Neural cell (in vitro differentiated cells): ENCODE results near the gene MRPS34.

Experiments
- EP300 ChIP-seq: fragments of 450-650 bp; conservative IDR thresholded peaks from 2 replicates; pipeline ENCODE4 v1.6.1; 2014; ENCODE audit warnings: antibody characterized with exemption, mild to moderate bottlenecking, moderate library complexity; ENCODE audit not compliant: poor library complexity, severe bottlenecking
- EZH2 ChIP-seq: fragments of 200-600, 300-800 bp; shearing (Covaris generic), sonication (generic); IDR thresholded peaks from 2 replicates; pipeline ENCODE4 v1.6.1; 2014; ENCODE audit warnings: antibody characterized with exemption, low read length, borderline replicate concordance, mild to moderate bottlenecking; ENCODE audit not compliant: insufficient read depth, poor library complexity, severe bottlenecking
- MXI1 ChIP-seq: fragments of 450-650 bp; conservative IDR thresholded peaks from 2 replicates; pipeline ENCODE4 v1.6.1; 2014; ENCODE audit warnings: antibody characterized with exemption, mild to moderate bottlenecking; ENCODE audit not compliant: poor library complexity, severe bottlenecking
- POLR2AphosphoS5 ChIP-seq: IDR thresholded peaks from 2 replicates; pipeline ENCODE4 v1.6.1; 2012
- RAD21 ChIP-seq: fragments of 450-650 bp; conservative IDR thresholded peaks from 2 replicates; pipeline ENCODE4 v1.6.1; 2014; ENCODE audit warnings: antibody characterized with exemption, mild to moderate bottlenecking, moderate library complexity
- SMC3 ChIP-seq: fragments of 450-650 bp; conservative IDR thresholded peaks from 2 replicates; pipeline ENCODE4 v1.6.1; 2014; ENCODE audit warnings: antibody characterized with exemption, mild to moderate bottlenecking, moderate library complexity; ENCODE audit not compliant: poor library complexity
- TAF1 ChIP-seq: IDR thresholded peaks from 2 replicates; pipeline ENCODE4 v1.6.1; 2012; ENCODE audit warnings: low read depth
- TF ChIP-seq, protein P1 (sequence below): fragments of 450-650 bp; IDR thresholded peaks from 2 replicates; pipeline ENCODE4 v1.5.1; 2014; ENCODE audit warnings: antibody characterized with exemption, mild to moderate bottlenecking, moderate library complexity; ENCODE audit not compliant: poor library complexity, severe bottlenecking
- TF ChIP-seq, protein P2 (sequence below): IDR thresholded peaks from 2 replicates; pipeline ENCODE4 v1.6.1; 2012; ENCODE audit warnings: borderline replicate concordance

DNA sequence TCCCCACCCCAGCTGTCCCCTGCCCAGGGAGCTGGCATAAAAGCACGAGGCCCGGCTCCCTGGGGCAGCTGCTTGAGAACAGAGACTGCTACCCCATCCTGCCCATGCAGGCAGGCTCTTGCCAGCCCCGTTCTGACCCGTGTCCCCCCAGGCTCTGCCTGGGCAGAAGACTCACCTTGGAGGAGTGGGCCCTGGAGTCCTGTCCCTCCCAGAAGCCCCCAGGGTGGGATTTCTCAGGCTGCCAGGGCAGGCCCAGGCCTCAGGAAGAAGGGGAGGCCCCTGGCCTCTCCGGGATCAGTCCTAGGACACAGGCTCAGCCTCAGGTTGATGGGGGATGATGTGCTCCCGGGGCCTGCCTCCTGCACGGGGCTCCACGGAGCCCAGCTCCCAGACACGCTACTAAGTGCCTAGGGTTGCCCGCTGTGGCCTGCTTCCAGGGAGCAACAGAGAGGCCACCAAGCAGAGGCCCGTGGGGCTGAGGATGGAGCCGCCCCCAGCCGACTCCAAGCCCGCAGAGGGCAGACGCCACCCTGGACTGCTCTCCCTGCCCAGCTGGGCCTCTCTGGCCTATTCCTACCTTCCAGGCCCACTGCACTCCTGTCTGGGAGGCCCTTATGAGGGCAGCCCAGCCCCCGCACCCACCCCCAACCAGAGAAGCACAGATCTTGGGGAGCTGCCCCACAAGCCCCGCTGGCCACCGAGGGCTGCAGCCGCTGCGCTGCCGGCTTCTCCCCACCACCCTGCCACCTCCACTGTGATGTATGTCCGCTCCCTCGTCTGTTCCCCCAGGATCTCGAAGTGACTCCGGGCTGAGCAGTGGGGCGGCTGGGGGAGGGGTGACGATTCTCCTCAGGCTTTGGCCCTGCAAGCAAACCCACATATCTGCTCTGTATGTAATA is 3.3 kb downstream of the MRPS34 start:
- TF ChIP-seq, protein P1, sequence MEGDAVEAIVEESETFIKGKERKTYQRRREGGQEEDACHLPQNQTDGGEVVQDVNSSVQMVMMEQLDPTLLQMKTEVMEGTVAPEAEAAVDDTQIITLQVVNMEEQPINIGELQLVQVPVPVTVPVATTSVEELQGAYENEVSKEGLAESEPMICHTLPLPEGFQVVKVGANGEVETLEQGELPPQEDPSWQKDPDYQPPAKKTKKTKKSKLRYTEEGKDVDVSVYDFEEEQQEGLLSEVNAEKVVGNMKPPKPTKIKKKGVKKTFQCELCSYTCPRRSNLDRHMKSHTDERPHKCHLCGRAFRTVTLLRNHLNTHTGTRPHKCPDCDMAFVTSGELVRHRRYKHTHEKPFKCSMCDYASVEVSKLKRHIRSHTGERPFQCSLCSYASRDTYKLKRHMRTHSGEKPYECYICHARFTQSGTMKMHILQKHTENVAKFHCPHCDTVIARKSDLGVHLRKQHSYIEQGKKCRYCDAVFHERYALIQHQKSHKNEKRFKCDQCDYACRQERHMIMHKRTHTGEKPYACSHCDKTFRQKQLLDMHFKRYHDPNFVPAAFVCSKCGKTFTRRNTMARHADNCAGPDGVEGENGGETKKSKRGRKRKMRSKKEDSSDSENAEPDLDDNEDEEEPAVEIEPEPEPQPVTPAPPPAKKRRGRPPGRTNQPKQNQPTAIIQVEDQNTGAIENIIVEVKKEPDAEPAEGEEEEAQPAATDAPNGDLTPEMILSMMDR, result no peak
- TF ChIP-seq TAF1 (no peak), EZH2 (no peak), EP300 (no peak), MXI1 (no peak), POLR2AphosphoS5 (peak; percentile 6), RAD21 (no peak), SMC3 (no peak)
- TF ChIP-seq, protein P2, sequence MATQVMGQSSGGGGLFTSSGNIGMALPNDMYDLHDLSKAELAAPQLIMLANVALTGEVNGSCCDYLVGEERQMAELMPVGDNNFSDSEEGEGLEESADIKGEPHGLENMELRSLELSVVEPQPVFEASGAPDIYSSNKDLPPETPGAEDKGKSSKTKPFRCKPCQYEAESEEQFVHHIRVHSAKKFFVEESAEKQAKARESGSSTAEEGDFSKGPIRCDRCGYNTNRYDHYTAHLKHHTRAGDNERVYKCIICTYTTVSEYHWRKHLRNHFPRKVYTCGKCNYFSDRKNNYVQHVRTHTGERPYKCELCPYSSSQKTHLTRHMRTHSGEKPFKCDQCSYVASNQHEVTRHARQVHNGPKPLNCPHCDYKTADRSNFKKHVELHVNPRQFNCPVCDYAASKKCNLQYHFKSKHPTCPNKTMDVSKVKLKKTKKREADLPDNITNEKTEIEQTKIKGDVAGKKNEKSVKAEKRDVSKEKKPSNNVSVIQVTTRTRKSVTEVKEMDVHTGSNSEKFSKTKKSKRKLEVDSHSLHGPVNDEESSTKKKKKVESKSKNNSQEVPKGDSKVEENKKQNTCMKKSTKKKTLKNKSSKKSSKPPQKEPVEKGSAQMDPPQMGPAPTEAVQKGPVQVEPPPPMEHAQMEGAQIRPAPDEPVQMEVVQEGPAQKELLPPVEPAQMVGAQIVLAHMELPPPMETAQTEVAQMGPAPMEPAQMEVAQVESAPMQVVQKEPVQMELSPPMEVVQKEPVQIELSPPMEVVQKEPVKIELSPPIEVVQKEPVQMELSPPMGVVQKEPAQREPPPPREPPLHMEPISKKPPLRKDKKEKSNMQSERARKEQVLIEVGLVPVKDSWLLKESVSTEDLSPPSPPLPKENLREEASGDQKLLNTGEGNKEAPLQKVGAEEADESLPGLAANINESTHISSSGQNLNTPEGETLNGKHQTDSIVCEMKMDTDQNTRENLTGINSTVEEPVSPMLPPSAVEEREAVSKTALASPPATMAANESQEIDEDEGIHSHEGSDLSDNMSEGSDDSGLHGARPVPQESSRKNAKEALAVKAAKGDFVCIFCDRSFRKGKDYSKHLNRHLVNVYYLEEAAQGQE, result no peak
